Esophagus muscularis mucosa (tissue), 4 donors: ENCODE measurements around the gene KYAT1. TPM values are rescaled to one million over a fixed set of nuclear protein-coding genes. Genes with fewer than 3 reads are reported as not detected.

ENCODE experiments used
- DNase-seq: peaks from one replicate; pipeline ENCODE4 v3.0.0-alpha.2; 2017; ENCODE audit errors: extremely low spot score
- H3K27ac ChIP-seq, 4 donors: fragments of 200-600 bp; sonication (generic); replicated peaks in 1 of 4; 1 replicate in 3 of 4; 2 replicates in 1 of 4; pipeline ENCODE4 v1.5.1; 2016 to 2019; ENCODE audit warnings: mild to moderate bottlenecking in 1 of 4
- H3K27me3 ChIP-seq, 4 donors: fragments of 200-600 bp; sonication (generic); one replicate each; pipeline versions ENCODE4 v1.5.1 to v1.6.0; 2016 to 2019
- H3K36me3 ChIP-seq, 4 donors: fragments of 200-600 bp; sonication (generic); one replicate each; pipeline ENCODE4 v1.5.1; 2016 to 2019
- H3K4me1 ChIP-seq, 4 donors: fragments of 200-600 bp; sonication (generic); one replicate each; pipeline ENCODE4 v1.5.1; 2016 to 2019
- H3K4me3 ChIP-seq, 4 donors: fragments of 200-600 bp; sonication (generic); 1 replicate in 2 of 4; 2 replicates in 2 of 4; pipeline ENCODE4 v1.5.1; 2016 to 2019; ENCODE audit warnings: mild to moderate bottlenecking in 4 of 4, moderate library complexity in 1 of 4
- H3K9me3 ChIP-seq, 4 donors: fragments of 200-600 bp; sonication (generic); 1 replicate in 3 of 4; 2 replicates in 1 of 4; pipeline ENCODE4 v1.5.1; 2016 to 2019
- EP300 ChIP-seq: sonication (generic); formaldehyde crosslinking; IDR thresholded peaks from one replicate; pipeline ENCODE4 v1.6.1; 2017; ENCODE audit warnings: antibody characterized with exemption
- POLR2A ChIP-seq: fragments of 450-650 bp; IDR thresholded peaks from one replicate; pipeline ENCODE4 v1.6.1; 2017; ENCODE audit warnings: antibody characterized with exemption, moderate library complexity, mild to moderate bottlenecking, low read depth
- POLR2AphosphoS5 ChIP-seq, 2 donors: sonication (generic); formaldehyde crosslinking; IDR thresholded peaks; one replicate each; pipeline ENCODE4 v1.6.1; 2017; ENCODE audit warnings: antibody characterized with exemption in 2 of 2
- WGBS: methylation state at CpG from one replicate; pipeline ENCODE4 v1.1.5; 2018; 5-methylcytosine and 5-hydroxymethylcytosine counted together
- intact Hi-C: fragments of 100-400 bp; cut with DNase I; formaldehyde crosslinking; loops from one replicate; pipeline ENCODE4 v1.15.1; 2023
- total RNA-seq, 4 donors: library from RNA; depleted of rRNA; stranded (reverse); fragments of >200 nt; gene quantifications; one replicate each; pipeline versions ENCODE4 v1.1.0 to v1.2.1, GENCODE V29; 2016
- TF ChIP-seq, protein P1 (sequence below), 3 experiments: fragments of 200-600 bp in 2 of 3; fragments of 450-650 bp in 1 of 3; sonication (generic) in 2 of 3; IDR thresholded peaks; one replicate each; pipeline ENCODE4 v1.5.1; 2017 to 2019; ENCODE audit warnings: antibody characterized with exemption in 3 of 3, mild to moderate bottlenecking in 2 of 3, moderate library complexity in 1 of 3

The KYAT1 gene
- total RNA-seq, 4 donors from 2014 or later, result 4.3 to 8.4 (median 6.2) TPM

DNA sequence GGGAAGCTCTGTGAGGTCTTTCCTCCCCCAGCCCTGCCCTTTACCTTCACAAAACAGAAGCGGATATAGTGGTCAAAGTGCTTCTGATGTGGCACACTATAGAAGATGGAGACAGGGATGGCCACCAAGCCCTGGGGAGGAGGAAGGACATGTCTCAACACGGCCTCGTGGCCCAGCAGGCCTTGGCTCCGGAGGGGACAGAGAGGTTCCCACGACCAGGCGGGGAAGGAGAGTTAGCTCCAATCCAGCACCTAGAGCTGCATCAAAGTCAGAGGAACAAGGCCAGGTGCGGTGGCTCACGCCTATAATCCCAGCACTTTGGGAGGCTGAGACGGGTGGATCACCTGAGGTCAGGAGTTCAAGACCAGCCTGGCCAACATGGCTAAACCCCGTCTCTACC lies 48.1 kb downstream of the KYAT1 start:
- TF ChIP-seq POLR2AphosphoS5 (IDR thresholded peaks at IDR 0.05) (no peak), EP300 (no peak), POLR2A (no peak)
- TF ChIP-seq, protein P1, sequence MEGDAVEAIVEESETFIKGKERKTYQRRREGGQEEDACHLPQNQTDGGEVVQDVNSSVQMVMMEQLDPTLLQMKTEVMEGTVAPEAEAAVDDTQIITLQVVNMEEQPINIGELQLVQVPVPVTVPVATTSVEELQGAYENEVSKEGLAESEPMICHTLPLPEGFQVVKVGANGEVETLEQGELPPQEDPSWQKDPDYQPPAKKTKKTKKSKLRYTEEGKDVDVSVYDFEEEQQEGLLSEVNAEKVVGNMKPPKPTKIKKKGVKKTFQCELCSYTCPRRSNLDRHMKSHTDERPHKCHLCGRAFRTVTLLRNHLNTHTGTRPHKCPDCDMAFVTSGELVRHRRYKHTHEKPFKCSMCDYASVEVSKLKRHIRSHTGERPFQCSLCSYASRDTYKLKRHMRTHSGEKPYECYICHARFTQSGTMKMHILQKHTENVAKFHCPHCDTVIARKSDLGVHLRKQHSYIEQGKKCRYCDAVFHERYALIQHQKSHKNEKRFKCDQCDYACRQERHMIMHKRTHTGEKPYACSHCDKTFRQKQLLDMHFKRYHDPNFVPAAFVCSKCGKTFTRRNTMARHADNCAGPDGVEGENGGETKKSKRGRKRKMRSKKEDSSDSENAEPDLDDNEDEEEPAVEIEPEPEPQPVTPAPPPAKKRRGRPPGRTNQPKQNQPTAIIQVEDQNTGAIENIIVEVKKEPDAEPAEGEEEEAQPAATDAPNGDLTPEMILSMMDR (IDR thresholded peaks at IDR 0.05), result no peak
- H3K36me3 ChIP-seq, result peaks cover 0 to 44% (median 16%) of the 10 kb centered on the region in 4 donors
- no peaks in the 10 kb centered on the region for H3K9me3 ChIP-seq
- peaks cover 11 to 15% (median 13%) of the 10 kb centered on the region in 4 donors for H3K4me1 ChIP-seq
- no peak overlapping the region for H3K4me3 ChIP-seq
- intact Hi-C loops, result no loop called here
- no peaks in the 10 kb centered on the region for H3K27me3 ChIP-seq
- no peak overlapping the region for H3K27ac ChIP-seq
- 94% methylated on average over 6 of the region's 10 CpGs for WGBS
- DNase-seq, result no peak

DNA sequence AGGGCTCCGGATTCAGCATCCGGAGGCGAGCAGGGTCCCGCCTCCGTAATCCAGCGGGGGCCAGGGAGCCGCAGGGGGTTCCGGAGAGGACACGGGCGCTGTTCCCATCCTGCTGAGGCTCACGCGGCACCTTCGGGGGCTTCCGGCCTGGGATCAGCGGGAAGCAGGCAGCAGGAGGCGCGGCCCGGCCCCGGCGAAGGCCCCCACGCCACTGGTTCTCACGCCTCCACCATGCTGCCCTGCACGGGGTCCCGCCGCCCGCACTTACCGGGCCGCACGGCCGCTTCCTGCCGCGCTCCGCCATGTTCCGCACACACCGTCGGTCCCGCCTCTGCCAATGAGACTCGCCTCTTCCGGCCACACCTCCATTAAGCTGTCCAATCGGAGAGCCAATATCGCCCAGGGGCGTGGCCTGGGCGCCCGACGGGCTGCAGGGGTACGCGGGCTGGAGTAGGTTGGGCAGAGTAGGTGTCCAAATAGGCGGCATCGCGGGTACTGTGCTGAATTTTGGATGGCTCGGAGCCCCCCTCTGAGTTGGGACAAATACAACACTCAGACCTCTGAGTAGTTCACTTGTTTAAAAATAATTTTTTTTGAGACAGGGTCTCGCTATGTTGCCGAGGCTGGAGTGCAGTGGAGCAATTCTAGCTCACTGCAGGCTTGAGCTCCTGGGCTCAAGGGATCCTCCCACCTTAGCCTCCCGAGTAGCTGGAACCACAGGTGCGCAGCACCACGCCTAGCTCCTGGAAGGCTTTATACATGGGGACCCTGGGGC lies 52.1 kb downstream of the KYAT1 start, which contains the start of gene SPOUT1:
TSS of gene SPOUT1 (minus strand) at position 318 of the 775 bp plus-strand sequence. CDS start at position 304, 14 bp downstream.
- 3% methylated on average over 9 of the region's 56 CpGs for WGBS
- peaks cover 14 to 23% (median 21%) of the 10 kb centered on the region in 4 donors for H3K4me1 ChIP-seq
- intact Hi-C loops, result no loop called here

DNA sequence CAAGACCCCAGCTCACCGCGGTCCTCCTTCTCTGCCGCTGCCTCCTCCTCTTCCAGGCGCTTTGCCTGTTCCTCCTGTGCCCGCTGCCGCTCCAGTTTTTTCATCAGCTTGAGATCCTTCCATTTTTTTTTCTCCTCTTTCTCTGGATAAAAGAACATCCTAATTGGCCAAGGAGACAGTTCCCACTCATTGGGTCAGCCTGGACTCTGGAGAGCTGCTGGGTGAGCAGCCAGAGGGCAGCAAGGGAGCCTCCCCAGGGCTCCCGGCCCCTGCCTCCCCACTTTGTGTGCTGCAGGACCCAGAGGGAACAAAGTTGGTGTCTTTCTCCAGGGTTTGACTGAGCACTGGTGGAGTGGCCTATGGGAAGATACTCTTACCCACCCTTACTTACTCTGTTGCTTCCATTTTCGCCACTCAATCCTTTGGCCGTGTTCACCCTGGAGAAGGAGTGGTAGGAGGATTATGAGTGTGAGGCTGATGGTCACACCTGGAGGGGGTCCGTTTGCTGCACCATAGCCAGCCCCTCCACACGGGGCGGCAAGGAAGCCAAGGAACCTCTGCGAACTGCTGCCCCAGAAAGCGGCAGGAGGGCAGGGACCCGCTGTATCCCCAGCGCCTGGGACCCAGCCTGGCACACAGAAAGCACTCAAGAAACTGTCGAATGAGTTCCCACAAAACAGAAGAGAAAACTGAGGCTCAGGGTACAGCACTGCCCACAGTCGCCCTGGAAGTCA lies 52.9 kb downstream of the KYAT1 start:
- Histone ChIP-seq H3K4me3 (peak overlapping the region; percentile 75 to 95 (median 82)), H3K27me3 (no peaks in the 10 kb centered on the region), H3K36me3 (peaks cover 10 to 46% (median 37%) of the 10 kb centered on the region in 4 donors), H3K27ac (peak overlapping the region; percentile 60 to 91 (median 80)), H3K9me3 (no peaks in the 10 kb centered on the region), H3K4me1 (peaks cover 14 to 23% (median 21%) of the 10 kb centered on the region in 4 donors)
- DNase-seq, result no peak
- no peak for TF ChIP-seq EP300
- no peak for TF ChIP-seq POLR2AphosphoS5 (IDR thresholded peaks at IDR 0.05)
- no peak for TF ChIP-seq POLR2A
- TF ChIP-seq, protein P1 (IDR thresholded peaks at IDR 0.05), result no peak
- 42% methylated on average over 14 of the region's 18 CpGs for WGBS
- intact Hi-C loops, result no loop called here

More for the DNA sequence above, 52.1 kb downstream of the KYAT1 start, which contains the start of gene SPOUT1:
- Histone ChIP-seq H3K9me3 (no peaks in the 10 kb centered on the region), H3K27ac (peak within 1 kb of the TSS; percentile 60 to 91 (median 80)), H3K4me3 (peak within 1 kb of the TSS; percentile 75 to 95 (median 82)), H3K36me3 (peaks cover 10 to 46% (median 29%) of the 10 kb centered on the region in 4 donors), H3K27me3 (no peaks in the 10 kb centered on the region)
- DNase-seq, result peak; percentile 99
- TF ChIP-seq POLR2AphosphoS5 (IDR thresholded peaks at IDR 0.05) (peak; percentile 72 to 82), EP300 (no peak)

DNA sequence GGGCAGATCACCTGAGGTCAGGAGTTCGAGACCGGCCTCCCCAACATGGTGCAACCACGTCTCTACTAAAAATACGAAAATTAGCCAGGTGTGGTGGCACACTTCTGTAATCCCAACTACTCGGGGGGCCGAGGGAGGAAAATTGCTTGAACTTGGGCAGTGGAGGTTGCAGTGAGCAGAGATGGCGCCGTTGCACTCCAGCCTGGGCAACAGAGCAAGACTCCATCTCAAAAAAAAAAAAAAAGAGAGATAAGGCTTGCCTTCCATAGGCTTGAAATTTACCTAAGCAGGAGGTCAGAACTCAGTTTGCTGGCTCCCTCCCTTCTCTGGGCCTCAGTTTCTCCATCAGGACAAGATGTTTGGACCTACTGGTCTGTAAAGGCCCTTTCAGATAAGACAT lies 53.5 kb downstream of the KYAT1 start:
- Histone ChIP-seq H3K27ac (peak overlapping the region in 1 of 4 donors; percentile 91), H3K4me3 (no peak overlapping the region), H3K9me3 (no peaks in the 10 kb centered on the region), H3K27me3 (no peaks in the 10 kb centered on the region), H3K4me1 (peaks cover 14 to 23% (median 21%) of the 10 kb centered on the region in 4 donors), H3K36me3 (peaks cover 10 to 46% (median 43%) of the 10 kb centered on the region in 4 donors)
- TF ChIP-seq POLR2AphosphoS5 (IDR thresholded peaks at IDR 0.05) (no peak), POLR2A (no peak), EP300 (no peak)
- TF ChIP-seq, protein P1 (IDR thresholded peaks at IDR 0.05), result no peak
- intact Hi-C loops, result no loop called here
- no peak for DNase-seq
- WGBS, result 96% methylated on average over 8 of the region's 8 CpGs
